Hepatocyte (in vitro differentiated cells): ENCODE results near the gene SULT1C3.

Source experiments
- EZH2 ChIP-seq: fragments of 200-600 bp; sonication (generic); IDR thresholded peaks from 2 replicates; pipeline ENCODE4 v1.6.1; 2016; ENCODE audit warnings: antibody characterized with exemption, mild to moderate bottlenecking, borderline replicate concordance
- EZH2phosphoT487 ChIP-seq: fragments of 200-600 bp; sonication (generic); IDR thresholded peaks from one replicate; pipeline ENCODE4 v1.6.1; 2018; ENCODE audit warnings: antibody characterized with exemption, mild to moderate bottlenecking, low read depth, moderate library complexity; ENCODE audit not compliant: unreplicated experiment, severe bottlenecking
- TF ChIP-seq, protein P1 (sequence below): fragments of 200-600 bp; sonication (generic); IDR thresholded peaks from 2 replicates; pipeline ENCODE4 v1.5.1; 2016; ENCODE audit warnings: antibody characterized with exemption, mild to moderate bottlenecking; ENCODE audit not compliant: poor library complexity

DNA sequence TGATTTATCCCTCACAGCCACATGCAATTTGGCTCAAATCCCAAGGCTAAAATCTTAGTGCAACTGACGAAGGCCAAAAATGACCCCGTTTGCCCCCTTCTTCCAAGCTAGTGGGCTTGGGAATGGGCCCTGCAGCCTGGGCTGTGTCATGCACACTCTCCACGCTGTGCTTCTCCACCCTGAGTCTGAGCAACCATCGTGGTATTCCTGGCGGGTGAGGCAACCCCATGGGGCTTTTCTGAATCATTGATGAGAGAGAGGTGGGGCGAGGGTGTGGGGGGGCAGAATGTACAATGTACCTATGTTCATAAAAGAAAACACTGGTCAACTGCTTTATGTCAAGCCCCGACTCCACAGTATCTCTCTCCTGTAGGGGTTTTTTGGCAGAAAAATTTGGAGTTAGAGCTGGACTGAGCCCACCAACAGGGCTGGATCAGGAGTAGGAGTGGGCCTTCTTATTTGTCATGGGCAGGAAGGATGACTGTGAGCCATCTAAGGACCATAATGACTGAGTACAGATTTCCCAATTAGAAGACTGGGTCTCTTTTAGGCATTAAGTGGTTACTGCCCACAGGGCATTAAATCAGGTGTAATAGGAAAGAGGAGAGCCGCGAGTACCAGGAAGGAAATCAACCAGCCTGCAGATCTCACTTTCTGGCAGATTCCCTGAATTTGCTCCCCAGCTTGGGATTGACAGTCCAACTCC lies 57.8 kb downstream of the SULT1C3 start:
- TF ChIP-seq, protein P1, sequence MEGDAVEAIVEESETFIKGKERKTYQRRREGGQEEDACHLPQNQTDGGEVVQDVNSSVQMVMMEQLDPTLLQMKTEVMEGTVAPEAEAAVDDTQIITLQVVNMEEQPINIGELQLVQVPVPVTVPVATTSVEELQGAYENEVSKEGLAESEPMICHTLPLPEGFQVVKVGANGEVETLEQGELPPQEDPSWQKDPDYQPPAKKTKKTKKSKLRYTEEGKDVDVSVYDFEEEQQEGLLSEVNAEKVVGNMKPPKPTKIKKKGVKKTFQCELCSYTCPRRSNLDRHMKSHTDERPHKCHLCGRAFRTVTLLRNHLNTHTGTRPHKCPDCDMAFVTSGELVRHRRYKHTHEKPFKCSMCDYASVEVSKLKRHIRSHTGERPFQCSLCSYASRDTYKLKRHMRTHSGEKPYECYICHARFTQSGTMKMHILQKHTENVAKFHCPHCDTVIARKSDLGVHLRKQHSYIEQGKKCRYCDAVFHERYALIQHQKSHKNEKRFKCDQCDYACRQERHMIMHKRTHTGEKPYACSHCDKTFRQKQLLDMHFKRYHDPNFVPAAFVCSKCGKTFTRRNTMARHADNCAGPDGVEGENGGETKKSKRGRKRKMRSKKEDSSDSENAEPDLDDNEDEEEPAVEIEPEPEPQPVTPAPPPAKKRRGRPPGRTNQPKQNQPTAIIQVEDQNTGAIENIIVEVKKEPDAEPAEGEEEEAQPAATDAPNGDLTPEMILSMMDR: no peak
- TF ChIP-seq EZH2 (no peak), EZH2phosphoT487 (no peak)
